ENCODE results near the gene TBC1D1. TPM values are rescaled to one million over a fixed set of nuclear protein-coding genes. Genes with fewer than 3 reads are reported as not detected.

The TBC1D1 gene
- total and polyA plus RNA-seq, 12 donors = 85.4 to 153 (median 106) TPM

DNA sequence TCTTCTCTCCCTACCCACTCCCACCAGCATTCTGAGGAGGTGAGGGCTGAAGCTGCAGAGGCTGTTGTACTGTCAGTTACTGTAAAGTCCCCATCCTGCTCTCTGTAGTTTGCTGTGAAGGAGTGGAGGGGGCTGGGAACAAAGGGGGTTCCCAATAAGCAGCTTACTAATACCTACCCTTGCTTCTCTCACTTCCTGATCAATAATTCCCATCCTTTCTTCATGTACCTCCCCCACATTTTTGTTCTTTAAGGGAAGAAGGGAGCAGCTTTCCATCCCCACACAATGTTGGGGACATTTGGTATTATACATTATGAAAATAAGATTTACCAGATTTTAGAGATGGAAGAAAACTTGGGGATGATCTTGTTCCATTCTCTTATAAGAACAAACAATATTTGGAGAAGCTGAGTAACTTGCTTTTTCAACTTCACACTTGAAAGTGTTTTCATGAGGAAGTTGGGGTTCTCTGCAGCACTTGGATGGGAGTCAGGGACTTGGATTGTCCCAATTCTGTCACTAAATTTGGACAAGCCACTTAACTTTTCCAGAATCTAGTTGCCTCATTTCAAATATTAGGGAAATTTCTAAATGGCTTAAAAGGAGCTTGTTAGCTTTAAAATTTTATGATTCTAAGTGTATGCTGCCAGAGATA lies 5.4 kb downstream of the TBC1D1 start:
- Histone ChIP-seq H3K27ac (no peak overlapping the region), H3K4me1 (peaks cover 0 to 49% (median 24%) of the 10 kb centered on the region in 9 donors), H3K27me3 (no peaks in the 10 kb centered on the region), H3K9me3 (no peaks in the 10 kb centered on the region), H3K36me3 (no peaks in the 10 kb centered on the region), H3K4me3 (no peak overlapping the region)
- TF ChIP-seq, protein P1, sequence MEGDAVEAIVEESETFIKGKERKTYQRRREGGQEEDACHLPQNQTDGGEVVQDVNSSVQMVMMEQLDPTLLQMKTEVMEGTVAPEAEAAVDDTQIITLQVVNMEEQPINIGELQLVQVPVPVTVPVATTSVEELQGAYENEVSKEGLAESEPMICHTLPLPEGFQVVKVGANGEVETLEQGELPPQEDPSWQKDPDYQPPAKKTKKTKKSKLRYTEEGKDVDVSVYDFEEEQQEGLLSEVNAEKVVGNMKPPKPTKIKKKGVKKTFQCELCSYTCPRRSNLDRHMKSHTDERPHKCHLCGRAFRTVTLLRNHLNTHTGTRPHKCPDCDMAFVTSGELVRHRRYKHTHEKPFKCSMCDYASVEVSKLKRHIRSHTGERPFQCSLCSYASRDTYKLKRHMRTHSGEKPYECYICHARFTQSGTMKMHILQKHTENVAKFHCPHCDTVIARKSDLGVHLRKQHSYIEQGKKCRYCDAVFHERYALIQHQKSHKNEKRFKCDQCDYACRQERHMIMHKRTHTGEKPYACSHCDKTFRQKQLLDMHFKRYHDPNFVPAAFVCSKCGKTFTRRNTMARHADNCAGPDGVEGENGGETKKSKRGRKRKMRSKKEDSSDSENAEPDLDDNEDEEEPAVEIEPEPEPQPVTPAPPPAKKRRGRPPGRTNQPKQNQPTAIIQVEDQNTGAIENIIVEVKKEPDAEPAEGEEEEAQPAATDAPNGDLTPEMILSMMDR (IDR thresholded peaks at IDR 0.05) = no peak
- intact Hi-C loops (cut with DNase I) = loop anchor here in 5 of 10 donors (10.0 kb wide), 5 partner anchors 72 to 232 kb away; partner anchors contain the start of gene PGM2 (in 1 of the 5)
- no peak for DNase-seq
- ATAC-seq = no peak

DNA sequence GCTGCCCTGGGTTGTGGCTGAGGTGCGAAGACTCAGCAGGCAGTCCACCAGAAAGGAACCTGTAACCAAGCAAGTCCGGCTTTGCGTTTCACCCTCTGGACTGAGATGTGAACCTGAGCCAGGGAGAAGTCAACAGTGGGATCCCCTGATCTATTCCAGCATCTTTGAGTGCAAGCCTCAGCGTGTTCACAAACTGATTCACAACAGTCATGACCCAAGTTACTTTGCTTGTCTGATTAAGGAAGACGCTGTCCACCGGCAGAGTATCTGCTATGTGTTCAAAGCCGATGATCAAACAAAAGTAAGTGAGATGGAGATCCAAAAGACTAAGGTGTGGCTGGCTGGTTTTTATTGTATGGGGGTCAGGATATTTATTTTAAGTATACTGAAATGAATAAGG lies 11.3 kb downstream of the TBC1D1 start:
- TF ChIP-seq, protein P1 (IDR thresholded peaks at IDR 0.05) = no peak
- Histone ChIP-seq H3K36me3 (peaks cover 0 to 22% (median 0%) of the 10 kb centered on the region in 9 donors), H3K27ac (no peak overlapping the region), H3K4me3 (no peak overlapping the region), H3K27me3 (no peaks in the 10 kb centered on the region), H3K9me3 (no peaks in the 10 kb centered on the region), H3K4me1 (peaks cover 0 to 27% (median 13%) of the 10 kb centered on the region in 9 donors)
- 78 to 84% methylated on average over 7 of the region's 7 CpGs for WGBS, 2 donors
- intact Hi-C loops (cut with DNase I) = no loop called here
- DNase-seq = no peak
- no peak for ATAC-seq

GRCh38 chr4:37902738-37903693 lies 12.1 kb downstream of the TBC1D1 start:
- H3K9me3 ChIP-seq = no peaks in the 10 kb centered on the region
- intact Hi-C loops (cut with DNase I) = no loop called here
- H3K27ac ChIP-seq = no peak overlapping the region
- WGBS, 2 donors = 76 to 82% methylated on average over 9 of the region's 9 CpGs
- H3K4me1 ChIP-seq = peaks cover 0 to 26% (median 14%) of the 10 kb centered on the region in 9 donors
- peaks cover 0 to 22% (median 0%) of the 10 kb centered on the region in 9 donors for H3K36me3 ChIP-seq
- no peaks in the 10 kb centered on the region for H3K27me3 ChIP-seq
- no peak for ATAC-seq
- TF ChIP-seq, protein P1 (IDR thresholded peaks at IDR 0.05) = no peak
- no peak overlapping the region for H3K4me3 ChIP-seq
- no peak for DNase-seq

DNA sequence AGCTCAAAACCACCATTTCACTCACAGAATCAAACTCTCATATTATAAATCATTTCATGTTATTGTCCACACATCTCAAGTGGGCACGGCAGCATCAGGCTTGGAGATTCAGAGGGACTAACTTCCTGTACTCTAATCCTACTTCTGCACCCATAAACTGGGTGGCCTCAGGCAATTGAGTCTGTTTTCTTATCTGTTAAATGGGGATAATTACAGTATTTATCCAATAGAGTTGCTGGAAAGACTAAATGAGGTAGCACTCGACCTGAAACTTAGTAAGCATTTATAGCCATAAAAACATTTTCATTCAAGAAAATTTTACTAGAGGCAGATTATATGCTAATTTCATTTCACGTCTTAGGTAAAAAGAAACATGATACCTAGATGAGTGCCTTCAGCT lies 13.0 kb downstream of the TBC1D1 start:
- WGBS, 2 donors = 85 to 89% methylated on average over 3 of the region's 3 CpGs
- Histone ChIP-seq H3K9me3 (no peaks in the 10 kb centered on the region), H3K27ac (no peak overlapping the region), H3K27me3 (no peaks in the 10 kb centered on the region), H3K4me3 (no peak overlapping the region), H3K36me3 (peaks cover 0 to 22% (median 0%) of the 10 kb centered on the region in 9 donors), H3K4me1 (peaks cover 0 to 34% (median 23%) of the 10 kb centered on the region in 9 donors)
- ATAC-seq = no peak
- DNase-seq = no peak
- intact Hi-C loops (cut with DNase I) = no loop called here
- TF ChIP-seq, protein P1 (IDR thresholded peaks at IDR 0.05) = no peak
